GM19238 (cell line): ENCODE measurements around the gene RUNX1.

Source experiments
- DNase-seq: peaks from one replicate; pipeline ENCODE4 v3.0.0; 2011; ENCODE audit warnings: low spot score; ENCODE audit not compliant: insufficient read length

RUNX1 gene

GRCh38 chr21:34905218-34905537, 143.9 kb downstream of the RUNX1 start:
- DNase-seq: no peak

DNA sequence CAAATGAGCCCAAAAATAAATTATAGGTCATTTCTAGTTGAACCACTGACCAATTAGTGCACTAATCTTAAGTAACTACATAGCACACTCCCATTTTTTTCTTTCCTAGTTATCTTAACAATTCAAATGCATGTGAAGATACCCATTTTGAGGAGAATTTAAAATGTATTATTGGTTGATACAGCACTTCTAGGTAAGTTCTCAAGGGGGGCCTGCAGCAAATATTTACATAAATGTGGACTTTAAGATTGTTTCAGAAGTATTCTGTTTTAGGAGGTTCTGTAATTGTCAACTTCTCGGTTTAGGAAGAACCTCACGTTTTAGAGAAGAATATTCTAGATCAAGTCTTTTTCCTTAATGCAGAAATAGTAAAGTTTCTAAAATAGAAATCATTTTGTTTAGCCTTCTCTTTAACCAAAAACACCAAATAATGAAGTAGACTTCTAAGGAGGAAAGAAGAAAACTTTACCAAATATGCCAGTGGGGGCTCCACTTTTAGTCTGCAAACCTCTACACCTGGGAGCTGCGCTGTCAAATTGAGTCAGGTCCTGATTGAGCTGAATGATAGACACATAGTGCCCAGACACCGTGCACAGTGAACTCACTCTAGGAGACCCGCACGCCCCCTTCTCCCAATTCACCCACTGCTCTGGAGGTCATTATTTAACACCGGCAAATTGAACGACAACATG, 144.4 kb downstream of the RUNX1 start:
- no peak for DNase-seq

GRCh38 chr21:34900376-34900775, 148.7 kb downstream of the RUNX1 start:
- DNase-seq: no peak

DNA sequence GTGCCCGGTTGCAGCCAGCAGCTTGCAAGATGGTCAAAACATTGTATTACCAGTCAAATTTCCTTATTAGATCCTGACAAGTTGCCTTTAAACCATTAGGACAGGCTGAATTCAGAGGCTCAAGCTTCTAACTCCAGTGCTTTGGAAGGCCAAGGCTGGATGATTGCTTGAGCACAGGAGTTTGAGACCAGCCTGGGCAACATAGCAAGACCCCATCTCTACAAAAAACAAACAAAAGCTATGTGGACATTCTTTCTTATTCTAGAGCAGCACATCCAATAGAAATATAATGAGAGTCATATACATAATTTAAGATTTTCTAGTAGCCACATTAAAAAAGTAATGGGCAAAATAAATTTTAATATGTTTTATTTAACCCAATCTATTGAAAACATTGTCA, 149.3 kb downstream of the RUNX1 start:
- DNase-seq: no peak

- DNase-seq: no peak
These were observed 149.8 kb downstream of the RUNX1 start for GRCh38 chr21:34899302-34899701.

DNA sequence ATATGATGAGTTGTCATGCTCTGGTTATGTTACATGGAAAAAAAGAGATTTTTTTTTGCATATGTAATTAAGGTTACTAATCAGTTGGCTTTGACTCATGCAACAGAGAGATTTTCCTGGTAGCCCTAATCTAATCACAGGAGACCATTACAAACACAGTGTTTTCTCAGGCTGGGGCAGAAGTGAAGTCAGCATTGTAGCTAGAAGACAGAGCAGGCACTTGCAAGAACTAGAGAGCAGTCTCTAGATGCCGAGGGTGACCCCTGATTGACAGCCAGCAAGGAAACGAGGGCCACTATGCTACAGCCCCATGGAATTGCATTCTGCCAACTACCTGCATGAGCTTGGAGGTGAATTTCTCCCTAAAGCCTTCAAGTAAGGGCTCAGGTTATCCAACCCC, 151.3 kb downstream of the RUNX1 start:
- DNase-seq: no peak

DNA sequence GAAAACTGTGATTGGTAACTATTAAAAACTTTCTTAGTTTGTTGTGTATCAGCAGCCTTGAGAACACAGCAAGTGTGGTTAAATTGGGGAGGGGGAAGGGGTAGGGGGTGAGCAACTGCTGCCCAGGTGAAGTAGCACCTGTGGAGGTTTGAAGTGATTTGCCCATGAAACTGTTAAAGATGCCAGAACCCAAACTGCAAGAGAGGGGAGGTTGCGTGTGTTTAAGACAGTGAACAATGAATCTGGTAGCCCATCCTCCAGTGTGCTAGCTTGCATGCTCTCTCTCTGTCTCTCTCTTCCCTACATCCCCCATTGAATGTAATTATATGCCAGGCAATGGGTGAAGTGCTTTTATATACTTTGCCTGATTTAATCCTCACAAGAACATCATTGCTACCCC, 154.7 kb downstream of the RUNX1 start:
- no peak for DNase-seq

DNA sequence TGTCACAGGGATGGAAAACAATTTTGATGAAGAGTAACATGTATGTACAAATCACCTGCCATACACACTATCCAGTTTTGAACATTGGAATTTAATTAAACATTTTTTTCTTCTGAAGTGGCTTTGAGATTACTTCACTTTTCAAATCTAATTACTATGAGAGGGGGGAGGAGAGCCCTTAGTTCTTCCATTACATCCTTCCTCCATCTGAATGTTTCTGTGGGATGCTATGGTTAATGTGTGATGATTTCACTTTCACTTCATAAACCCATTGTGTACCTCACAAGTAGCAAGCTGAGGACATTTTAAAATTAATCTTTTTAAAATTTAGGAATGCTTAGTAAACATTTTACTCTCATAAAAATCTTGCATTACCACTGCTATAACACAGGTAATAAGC, 156.9 kb downstream of the RUNX1 start:
- DNase-seq: no peak

GRCh38 chr21:34891613-34891943, 157.5 kb downstream of the RUNX1 start:
- no peak for DNase-seq

DNA sequence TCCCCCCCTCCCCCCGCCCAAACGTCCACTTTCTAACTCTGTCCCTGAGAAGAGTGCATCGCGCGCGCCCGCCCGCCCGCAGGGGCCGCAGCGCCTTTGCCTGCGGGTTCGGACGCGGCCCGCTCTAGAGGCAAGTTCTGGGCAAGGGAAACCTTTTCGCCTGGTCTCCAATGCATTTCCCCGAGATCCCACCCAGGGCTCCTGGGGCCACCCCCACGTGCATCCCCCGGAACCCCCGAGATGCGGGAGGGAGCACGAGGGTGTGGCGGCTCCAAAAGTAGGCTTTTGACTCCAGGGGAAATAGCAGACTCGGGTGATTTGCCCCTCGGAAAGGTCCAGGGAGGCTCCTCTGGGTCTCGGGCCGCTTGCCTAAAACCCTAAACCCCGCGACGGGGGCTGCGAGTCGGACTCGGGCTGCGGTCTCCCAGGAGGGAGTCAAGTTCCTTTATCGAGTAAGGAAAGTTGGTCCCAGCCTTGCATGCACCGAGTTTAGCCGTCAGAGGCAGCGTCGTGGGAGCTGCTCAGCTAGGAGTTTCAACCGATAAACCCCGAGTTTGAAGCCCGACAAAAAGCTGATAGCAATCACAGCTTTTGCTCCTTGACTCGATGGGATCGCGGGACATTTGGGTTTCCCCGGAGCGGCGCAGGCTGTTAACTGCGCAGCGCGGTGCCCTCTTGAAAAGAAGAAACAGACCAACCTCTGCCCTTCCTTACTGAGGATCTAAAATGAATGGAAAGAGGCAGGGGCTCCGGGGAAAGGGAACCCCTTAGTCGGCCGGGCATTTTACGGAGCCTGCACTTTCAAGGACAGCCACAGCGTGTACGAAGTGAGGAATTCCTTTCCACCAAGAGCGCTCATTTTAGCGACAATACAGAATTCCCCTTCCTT, 158.1 kb downstream of the RUNX1 start:
- DNase-seq: no peak

DNA sequence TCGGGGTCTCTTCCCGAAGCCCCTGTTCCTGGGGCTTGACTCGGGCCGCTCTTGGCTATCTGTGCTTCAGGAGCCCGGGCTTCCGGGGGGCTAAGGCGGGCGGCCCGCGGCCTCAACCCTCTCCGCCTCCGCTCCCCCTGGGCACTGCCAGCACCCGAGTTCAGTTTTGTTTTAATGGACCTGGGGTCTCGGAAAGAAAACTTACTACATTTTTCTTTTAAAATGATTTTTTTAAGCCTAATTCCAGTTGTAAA, 158.7 kb downstream of the RUNX1 start:
- DNase-seq: no peak

GRCh38 chr21:34889676-34890469, 159.2 kb downstream of the RUNX1 start:
- peak; percentile 82 for DNase-seq

DNA sequence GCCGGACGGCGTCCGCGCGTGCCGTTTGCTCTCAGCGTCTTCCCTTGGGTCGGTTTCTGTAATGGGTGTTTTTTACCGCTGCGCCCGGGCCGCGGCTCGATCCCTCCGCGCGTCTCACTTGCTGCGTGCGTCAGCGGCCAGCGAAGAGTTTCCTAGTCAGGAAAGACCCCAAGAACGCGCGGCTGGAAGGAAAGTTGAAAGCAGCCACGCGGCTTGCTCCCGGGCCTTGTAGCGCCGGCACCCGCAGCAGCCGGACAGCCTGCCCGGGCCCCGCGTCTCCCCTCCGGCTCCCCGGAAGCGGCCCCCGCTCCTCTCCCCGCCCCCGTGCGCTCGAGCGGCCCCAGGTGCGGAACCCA, 159.8 kb downstream of the RUNX1 start:
- no peak for DNase-seq

- peak; percentile 86 for DNase-seq
These were observed 160.4 kb downstream of the RUNX1 start for GRCh38 chr21:34888569-34889319.

DNA sequence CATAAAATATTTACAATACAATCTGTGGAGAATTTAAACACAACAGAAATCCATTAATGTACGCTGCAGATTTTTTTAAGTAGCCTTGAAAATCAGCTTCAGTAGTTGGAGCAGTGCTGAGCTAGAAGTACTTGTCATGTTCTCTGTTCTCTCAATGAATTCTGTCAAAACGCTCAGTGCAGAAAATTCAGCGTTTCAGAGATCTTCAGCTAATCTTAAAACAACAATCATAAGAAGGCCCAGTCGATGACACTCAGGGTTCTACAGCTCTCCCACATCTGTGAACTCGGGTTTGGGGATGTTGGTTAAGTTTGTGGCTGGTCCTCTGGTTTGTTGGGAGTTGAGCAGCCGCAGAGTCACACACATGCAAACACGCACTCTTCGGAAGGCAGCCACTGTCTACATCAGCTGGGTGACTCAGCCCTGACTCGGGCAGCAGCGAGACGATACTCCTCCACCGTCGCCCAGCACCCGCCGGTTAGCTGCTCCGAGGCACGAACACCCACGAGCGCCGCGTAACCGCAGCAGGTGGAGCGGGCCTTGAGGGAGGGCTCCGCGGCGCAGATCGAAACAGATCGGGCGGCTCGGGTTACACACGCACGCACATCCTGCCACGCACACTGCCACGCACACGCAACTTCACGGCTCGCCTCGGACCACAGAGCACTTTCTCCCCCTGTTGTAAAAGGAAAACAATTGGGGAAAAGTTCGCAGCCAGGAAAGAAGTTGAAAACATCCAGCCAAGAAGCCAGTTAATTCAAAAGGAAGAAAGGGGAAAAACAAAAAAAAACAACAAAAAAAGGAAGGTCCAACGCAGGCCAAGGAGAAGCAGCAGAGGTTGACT, 161.2 kb downstream of the RUNX1 start:
- peak; percentile 73 for DNase-seq

GRCh38 chr21:34887105-34887442, 162.0 kb downstream of the RUNX1 start:
- DNase-seq: no peak

- DNase-seq: no peak
These were observed 162.6 kb downstream of the RUNX1 start for GRCh38 chr21:34886240-34887104.

- no peak for DNase-seq
These were observed 163.4 kb downstream of the RUNX1 start for GRCh38 chr21:34885626-34886239.

DNA sequence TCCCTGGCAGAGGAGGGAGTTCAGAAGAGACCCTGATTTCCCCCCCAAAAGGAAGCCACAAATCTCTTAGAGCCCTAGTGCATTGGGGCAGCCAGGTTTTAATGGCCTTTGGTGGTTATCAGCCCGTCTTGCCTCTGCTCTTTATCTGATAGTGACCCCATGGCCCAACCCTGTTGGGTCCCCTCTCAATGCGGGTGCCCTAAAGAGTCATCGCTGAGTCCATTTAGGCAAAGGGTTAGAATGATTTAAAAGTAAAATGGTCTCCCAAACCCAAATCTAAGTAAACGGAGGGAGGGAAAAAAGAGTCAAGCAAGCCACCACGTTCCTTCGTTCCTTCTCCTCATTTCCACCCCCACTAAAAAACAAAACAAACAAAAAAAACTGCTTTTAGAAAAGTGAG, 164.0 kb downstream of the RUNX1 start:
- no peak for DNase-seq
